Measurements from ENCODE around the gene LDLRAD3. TPM values are rescaled to one million over a fixed set of nuclear protein-coding genes. Genes with fewer than 3 reads are reported as not detected.

The LDLRAD3 gene
- total and polyA plus RNA-seq, 11 donors: 1.1 to 7.7 (median 2.6) TPM

- 30 to 41% (median 33%) methylated on average over 2 of the region's 2 CpGs for WGBS, 4 donors
- Histone ChIP-seq H3K27me3 (no peaks in the 10 kb centered on the region), H3K36me3 (no peaks in the 10 kb centered on the region), H3K4me3 (no peak overlapping the region), H3K4me1 (peaks cover 0 to 6% (median 2%) of the 10 kb centered on the region in 12 donors), H3K27ac (no peak overlapping the region), H3K9me3 (no peaks in the 10 kb centered on the region)
- ATAC-seq (no peak), DNase-seq (no peak)
- intact Hi-C loops (cut with DNase I): no loop called here
- TF ChIP-seq, protein P1, sequence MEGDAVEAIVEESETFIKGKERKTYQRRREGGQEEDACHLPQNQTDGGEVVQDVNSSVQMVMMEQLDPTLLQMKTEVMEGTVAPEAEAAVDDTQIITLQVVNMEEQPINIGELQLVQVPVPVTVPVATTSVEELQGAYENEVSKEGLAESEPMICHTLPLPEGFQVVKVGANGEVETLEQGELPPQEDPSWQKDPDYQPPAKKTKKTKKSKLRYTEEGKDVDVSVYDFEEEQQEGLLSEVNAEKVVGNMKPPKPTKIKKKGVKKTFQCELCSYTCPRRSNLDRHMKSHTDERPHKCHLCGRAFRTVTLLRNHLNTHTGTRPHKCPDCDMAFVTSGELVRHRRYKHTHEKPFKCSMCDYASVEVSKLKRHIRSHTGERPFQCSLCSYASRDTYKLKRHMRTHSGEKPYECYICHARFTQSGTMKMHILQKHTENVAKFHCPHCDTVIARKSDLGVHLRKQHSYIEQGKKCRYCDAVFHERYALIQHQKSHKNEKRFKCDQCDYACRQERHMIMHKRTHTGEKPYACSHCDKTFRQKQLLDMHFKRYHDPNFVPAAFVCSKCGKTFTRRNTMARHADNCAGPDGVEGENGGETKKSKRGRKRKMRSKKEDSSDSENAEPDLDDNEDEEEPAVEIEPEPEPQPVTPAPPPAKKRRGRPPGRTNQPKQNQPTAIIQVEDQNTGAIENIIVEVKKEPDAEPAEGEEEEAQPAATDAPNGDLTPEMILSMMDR (IDR thresholded peaks at IDR 0.05): no peak
- TF ChIP-seq POLR2A (IDR thresholded peaks at IDR 0.05): no peak
Measured at GRCh38 chr11:36023922-36024321, 80.1 kb downstream of the LDLRAD3 start.

GRCh38 chr11:36024716-36025115 lies 80.9 kb downstream of the LDLRAD3 start:
- intact Hi-C loops (cut with DNase I): no loop called here
- Histone ChIP-seq H3K27me3 (no peaks in the 10 kb centered on the region), H3K27ac (no peak overlapping the region), H3K4me3 (no peak overlapping the region), H3K9me3 (no peaks in the 10 kb centered on the region), H3K36me3 (no peaks in the 10 kb centered on the region), H3K4me1 (peaks cover 0 to 6% (median 2%) of the 10 kb centered on the region in 12 donors)
- 79 to 100% (median 96%) methylated on average over 1 of the region's 1 CpG for WGBS, 4 donors
- ATAC-seq (no peak), DNase-seq (no peak)
- TF ChIP-seq POLR2A (IDR thresholded peaks at IDR 0.05): no peak
- TF ChIP-seq, protein P1 (IDR thresholded peaks at IDR 0.05): no peak

GRCh38 chr11:36026315-36026968 lies 82.6 kb downstream of the LDLRAD3 start:
- no peak for TF ChIP-seq POLR2A (IDR thresholded peaks at IDR 0.05)
- TF ChIP-seq, protein P1 (IDR thresholded peaks at IDR 0.05): no peak
- Histone ChIP-seq H3K27me3 (no peaks in the 10 kb centered on the region), H3K4me1 (peaks cover 0 to 18% (median 5%) of the 10 kb centered on the region in 12 donors), H3K36me3 (no peaks in the 10 kb centered on the region), H3K4me3 (no peak overlapping the region), H3K9me3 (no peaks in the 10 kb centered on the region), H3K27ac (no peak overlapping the region)
- ATAC-seq (no peak), DNase-seq (no peak)
- intact Hi-C loops (cut with DNase I): no loop called here
- WGBS, 4 donors: 94 to 97% (median 95%) methylated on average over 6 of the region's 6 CpGs

DNA sequence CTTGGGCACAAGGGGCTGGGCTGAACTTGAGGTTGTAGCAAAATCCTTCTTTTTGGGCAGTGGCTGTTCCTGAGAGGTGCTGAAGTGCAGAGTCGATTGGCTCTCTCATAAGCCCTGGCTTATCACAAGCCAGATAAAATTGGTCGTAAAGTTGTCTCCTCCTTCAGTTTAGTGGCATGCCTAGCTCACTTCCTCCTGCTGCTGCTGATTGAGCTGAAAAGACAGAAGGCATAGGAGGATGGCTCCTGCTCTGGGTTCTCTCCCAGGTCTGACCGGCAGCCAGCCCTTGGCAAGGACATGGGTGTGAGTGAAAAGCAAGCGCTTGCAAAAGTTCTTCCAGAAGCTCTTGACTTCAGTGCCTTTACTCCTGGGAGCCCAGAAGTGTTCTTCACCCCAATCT lies 83.9 kb downstream of the LDLRAD3 start:
- intact Hi-C loops (cut with DNase I): no loop called here
- DNase-seq (no peak), ATAC-seq (peak in 1 of 4 donors; percentile 28)

More for the DNA sequence above, 83.9 kb downstream of the LDLRAD3 start:
- H3K27me3 ChIP-seq: no peaks in the 10 kb centered on the region
- H3K9me3 ChIP-seq: no peaks in the 10 kb centered on the region
- TF ChIP-seq, protein P1 (IDR thresholded peaks at IDR 0.05): no peak
- TF ChIP-seq POLR2A (IDR thresholded peaks at IDR 0.05): no peak
- H3K4me3 ChIP-seq: no peak overlapping the region
- 30 to 43% (median 40%) methylated on average over 4 of the region's 4 CpGs for WGBS, 4 donors
- H3K36me3 ChIP-seq: no peaks in the 10 kb centered on the region
- H3K27ac ChIP-seq: no peak overlapping the region
- peaks cover 0 to 25% (median 7%) of the 10 kb centered on the region in 12 donors for H3K4me1 ChIP-seq
